ENCODE data around the gene WAPL. TPM values are rescaled to one million over a fixed set of nuclear protein-coding genes. Genes with fewer than 3 reads are reported as not detected.

The WAPL gene
- total and polyA plus RNA-seq, 2 of the 8 experiments (the other 6 are each of a cell fraction or from before 2014, with no cell fraction given): 12.8 to 48.1 TPM

DNA sequence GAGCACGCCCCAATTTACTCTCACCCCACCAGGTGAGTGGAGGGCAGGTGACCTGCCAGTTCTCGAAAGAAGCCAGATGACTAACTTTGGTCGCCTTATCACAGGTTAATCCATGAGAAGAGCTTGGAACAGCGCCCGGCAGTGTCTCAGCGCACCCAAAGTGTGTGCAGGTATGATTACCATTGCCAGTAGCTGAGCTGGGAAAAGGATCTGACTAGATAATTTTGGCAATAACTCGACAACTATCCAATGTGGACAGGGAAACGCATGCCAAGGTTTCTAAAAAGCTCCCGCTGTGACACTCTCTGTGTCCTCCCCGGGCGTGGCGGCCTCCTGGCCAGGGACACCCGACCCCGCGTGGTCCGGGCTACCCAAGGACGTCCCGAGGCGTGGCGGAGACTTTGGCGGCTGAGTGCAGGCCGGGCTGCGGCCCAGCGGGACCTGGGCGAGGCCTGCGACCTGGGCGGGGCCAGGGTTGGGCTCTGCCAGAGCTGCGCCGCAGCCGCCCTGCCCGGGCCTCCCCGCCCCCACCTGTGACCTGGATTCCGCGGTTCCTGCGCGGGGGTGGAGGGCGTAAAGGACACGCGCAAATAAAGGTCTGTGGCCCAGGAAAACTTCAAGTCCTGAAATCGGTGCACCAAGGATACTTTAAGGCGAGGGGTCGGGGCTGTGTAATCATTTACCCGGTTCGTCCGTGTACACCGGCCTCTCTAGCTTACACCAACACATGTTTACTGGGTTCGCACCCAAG, 13.7 kb upstream of the WAPL start (continued):
- TF ChIP-seq CREB1 (IDR thresholded peaks at IDR 0.05): no peak
- TF ChIP-seq, protein P1, sequence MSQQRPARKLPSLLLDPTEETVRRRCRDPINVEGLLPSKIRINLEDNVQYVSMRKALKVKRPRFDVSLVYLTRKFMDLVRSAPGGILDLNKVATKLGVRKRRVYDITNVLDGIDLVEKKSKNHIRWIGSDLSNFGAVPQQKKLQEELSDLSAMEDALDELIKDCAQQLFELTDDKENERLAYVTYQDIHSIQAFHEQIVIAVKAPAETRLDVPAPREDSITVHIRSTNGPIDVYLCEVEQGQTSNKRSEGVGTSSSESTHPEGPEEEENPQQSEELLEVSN (IDR thresholded peaks at IDR 0.05): peak; percentile 70
- no peak for TF ChIP-seq SP1 (IDR thresholded peaks at IDR 0.05; ENCODE audit: low read depth, low read length)
- no peak for TF ChIP-seq SIRT6 (IDR thresholded peaks at IDR 0.05; ENCODE audit: low read length)
- peak; percentile 69 for TF ChIP-seq KDM4A (IDR thresholded peaks at IDR 0.05; ENCODE audit: low read depth, low read length, severe bottlenecking)

All from H1 (cell line).